Type B pancreatic cell (in vitro differentiated cells): ENCODE results near the gene MYOF. TPM values are rescaled to one million over a fixed set of nuclear protein-coding genes. Genes with fewer than 3 reads are reported as not detected.

Experiments
- DNase-seq: peaks from one replicate; pipeline ENCODE4 v3.0.0; 2021; ENCODE audit warnings: mixed read lengths; ENCODE audit not compliant: unreplicated experiment; ENCODE audit errors: extremely low spot score
- H3K27ac Mint-ChIP-seq: 2 replicates; pipeline ENCODE4 v1.8.0; 2021; ENCODE audit warnings: mild to moderate bottlenecking, mixed read lengths
- H3K27me3 Mint-ChIP-seq: 2 replicates; pipeline ENCODE4 v1.8.0; 2021; ENCODE audit warnings: mixed read lengths
- H3K36me3 Mint-ChIP-seq: 2 replicates; pipeline ENCODE4 v1.8.0; 2021; ENCODE audit warnings: mixed read lengths
- H3K4me1 Mint-ChIP-seq: one replicate; pipeline ENCODE4 v1.8.0; 2021; ENCODE audit warnings: mixed read lengths; ENCODE audit not compliant: unreplicated experiment
- H3K4me3 Mint-ChIP-seq: 2 replicates; pipeline ENCODE4 v1.8.0; 2021; ENCODE audit warnings: mild to moderate bottlenecking, mixed read lengths
- H3K9me3 Mint-ChIP-seq: 2 replicates; pipeline ENCODE4 v1.8.0; 2021; ENCODE audit warnings: mixed read lengths
- total RNA-seq: library from RNA; stranded (reverse); gene quantifications from 2 replicates; pipeline ENCODE4 v1.2.1, GENCODE V29; 2021; ENCODE audit warnings: low replicate concordance
- TF ChIP-seq, protein P1 (sequence below): fragments of 200-600 bp; sonication (generic); conservative IDR thresholded peaks from 2 replicates; pipeline ENCODE4 v1.5.0; 2021; ENCODE audit warnings: antibody characterized with exemption, mild to moderate bottlenecking

Gene MYOF
- total RNA-seq, 1 donor from 2014 or later, result 49.4 TPM

DNA sequence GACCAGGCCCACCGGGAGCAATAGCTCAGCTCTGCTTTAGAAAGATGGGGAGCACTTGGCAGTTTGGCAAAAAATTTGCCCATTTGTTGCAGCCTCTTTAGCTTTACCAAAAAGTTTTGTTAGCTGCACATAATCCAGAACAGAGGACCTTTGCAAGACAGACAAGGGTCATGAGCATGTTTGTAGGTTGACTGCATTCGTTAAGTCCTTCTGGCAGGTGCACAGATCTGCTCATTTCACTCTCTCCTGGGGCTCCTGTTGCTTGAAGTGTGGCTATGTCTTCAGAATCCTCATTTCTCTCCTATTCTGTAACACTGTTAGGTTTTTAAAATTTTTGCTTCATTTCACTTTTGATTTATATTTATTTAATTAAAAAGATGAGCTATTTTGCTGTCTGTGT lies 96.8 kb downstream of the MYOF start:
- H3K36me3 Mint-ChIP-seq, result peaks cover 14% of the 10 kb centered on the region
- H3K4me3 Mint-ChIP-seq, result no peak overlapping the region
- no peaks in the 10 kb centered on the region for H3K27me3 Mint-ChIP-seq
- no peaks in the 10 kb centered on the region for H3K9me3 Mint-ChIP-seq
- peak; percentile 27 for DNase-seq
- H3K27ac Mint-ChIP-seq, result no peak overlapping the region
- TF ChIP-seq, protein P1, sequence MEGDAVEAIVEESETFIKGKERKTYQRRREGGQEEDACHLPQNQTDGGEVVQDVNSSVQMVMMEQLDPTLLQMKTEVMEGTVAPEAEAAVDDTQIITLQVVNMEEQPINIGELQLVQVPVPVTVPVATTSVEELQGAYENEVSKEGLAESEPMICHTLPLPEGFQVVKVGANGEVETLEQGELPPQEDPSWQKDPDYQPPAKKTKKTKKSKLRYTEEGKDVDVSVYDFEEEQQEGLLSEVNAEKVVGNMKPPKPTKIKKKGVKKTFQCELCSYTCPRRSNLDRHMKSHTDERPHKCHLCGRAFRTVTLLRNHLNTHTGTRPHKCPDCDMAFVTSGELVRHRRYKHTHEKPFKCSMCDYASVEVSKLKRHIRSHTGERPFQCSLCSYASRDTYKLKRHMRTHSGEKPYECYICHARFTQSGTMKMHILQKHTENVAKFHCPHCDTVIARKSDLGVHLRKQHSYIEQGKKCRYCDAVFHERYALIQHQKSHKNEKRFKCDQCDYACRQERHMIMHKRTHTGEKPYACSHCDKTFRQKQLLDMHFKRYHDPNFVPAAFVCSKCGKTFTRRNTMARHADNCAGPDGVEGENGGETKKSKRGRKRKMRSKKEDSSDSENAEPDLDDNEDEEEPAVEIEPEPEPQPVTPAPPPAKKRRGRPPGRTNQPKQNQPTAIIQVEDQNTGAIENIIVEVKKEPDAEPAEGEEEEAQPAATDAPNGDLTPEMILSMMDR, result no peak
- peaks cover 4% of the 10 kb centered on the region for H3K4me1 Mint-ChIP-seq

DNA sequence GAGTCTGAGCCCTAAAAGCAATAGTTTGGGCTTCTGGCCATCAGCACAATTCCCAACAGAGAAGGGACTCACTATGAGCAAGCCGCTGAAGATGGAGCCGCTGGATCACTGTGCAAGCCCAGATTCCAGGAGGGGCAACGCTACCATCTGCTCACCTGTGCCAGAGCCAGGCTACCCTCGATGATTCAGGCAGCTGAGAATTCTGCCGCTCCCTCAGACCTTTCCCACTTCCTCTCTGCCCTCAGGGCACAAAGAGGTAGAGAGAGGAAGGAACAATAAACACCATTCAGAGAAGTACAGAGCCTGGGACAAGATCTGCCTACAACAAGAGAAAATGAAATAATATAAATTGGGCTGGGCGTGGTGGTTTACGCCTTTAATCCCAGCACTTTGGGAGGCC lies 98.1 kb downstream of the MYOF start:
- H3K27ac Mint-ChIP-seq, result no peak overlapping the region
- peaks cover 14% of the 10 kb centered on the region for H3K36me3 Mint-ChIP-seq
- TF ChIP-seq, protein P1, result no peak
- H3K9me3 Mint-ChIP-seq, result no peaks in the 10 kb centered on the region
- peak; percentile 27 for DNase-seq
- peaks cover 4% of the 10 kb centered on the region for H3K4me1 Mint-ChIP-seq
- no peak overlapping the region for H3K4me3 Mint-ChIP-seq
- H3K27me3 Mint-ChIP-seq, result no peaks in the 10 kb centered on the region

DNA sequence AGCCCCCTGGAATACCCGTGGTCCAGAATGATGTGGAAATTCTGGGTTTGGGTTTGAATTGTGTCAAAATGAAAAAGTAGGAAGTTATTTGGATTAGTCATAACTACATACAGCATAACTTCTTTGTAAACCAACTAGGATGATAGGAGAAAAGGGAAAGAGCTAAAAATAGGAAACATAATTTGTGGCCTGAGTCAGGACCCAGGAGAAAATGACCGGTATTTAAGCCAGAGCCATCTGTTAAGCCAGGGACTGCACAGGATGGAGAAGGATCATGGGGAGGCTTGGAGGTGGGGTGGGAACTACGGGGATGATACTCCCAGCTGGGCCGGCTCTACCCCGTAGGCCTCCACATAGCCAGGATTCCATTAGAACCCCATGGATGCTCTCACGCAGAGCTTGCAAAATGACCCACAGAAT lies 98.6 kb downstream of the MYOF start:
- no peak overlapping the region for H3K4me3 Mint-ChIP-seq
- peaks cover 14% of the 10 kb centered on the region for H3K36me3 Mint-ChIP-seq
- no peaks in the 10 kb centered on the region for H3K9me3 Mint-ChIP-seq
- H3K27ac Mint-ChIP-seq, result no peak overlapping the region
- H3K4me1 Mint-ChIP-seq, result peaks cover 4% of the 10 kb centered on the region
- DNase-seq, result no peak
- TF ChIP-seq, protein P1, result no peak
- H3K27me3 Mint-ChIP-seq, result no peaks in the 10 kb centered on the region

DNA sequence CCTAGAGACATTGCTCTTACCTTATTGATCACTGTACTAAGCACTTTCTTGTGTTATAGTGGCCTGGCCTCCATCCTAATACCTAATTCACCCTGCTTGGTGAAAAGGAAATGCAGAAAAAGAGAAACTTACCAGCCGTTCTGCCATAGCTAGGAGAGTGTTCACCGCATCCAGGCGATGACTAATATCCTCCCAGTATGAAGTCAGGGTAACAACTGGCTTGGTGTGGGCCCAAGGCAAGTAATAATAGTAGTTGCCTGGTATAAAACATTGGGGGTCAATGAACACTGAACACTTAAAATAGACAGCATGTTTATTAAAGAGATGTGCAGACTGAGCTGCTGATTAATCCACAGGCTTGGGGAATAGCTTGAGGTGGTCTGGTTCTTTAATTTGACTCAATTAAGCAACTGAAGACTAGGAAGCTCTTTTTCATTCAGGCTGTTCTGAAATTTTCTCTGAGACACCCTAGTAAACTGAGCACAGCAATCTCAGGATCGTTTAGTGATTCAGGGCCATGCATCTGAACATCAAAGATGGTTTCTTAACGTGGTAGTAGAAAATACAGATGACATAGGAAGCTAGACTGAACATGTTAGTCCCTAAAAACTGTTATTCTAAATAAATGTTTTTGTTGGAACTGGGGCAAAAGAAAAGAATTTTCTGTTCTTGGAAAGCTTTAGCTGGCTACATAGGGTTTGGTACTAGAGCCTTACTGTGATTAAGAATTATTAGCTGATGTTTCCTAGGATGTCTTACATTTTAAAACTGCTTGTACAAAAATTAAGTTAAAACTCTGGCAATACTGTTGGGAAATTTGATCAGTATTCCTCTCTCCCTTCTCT lies 102.2 kb downstream of the MYOF start:
- H3K36me3 Mint-ChIP-seq, result peaks cover 9% of the 10 kb centered on the region

DNA sequence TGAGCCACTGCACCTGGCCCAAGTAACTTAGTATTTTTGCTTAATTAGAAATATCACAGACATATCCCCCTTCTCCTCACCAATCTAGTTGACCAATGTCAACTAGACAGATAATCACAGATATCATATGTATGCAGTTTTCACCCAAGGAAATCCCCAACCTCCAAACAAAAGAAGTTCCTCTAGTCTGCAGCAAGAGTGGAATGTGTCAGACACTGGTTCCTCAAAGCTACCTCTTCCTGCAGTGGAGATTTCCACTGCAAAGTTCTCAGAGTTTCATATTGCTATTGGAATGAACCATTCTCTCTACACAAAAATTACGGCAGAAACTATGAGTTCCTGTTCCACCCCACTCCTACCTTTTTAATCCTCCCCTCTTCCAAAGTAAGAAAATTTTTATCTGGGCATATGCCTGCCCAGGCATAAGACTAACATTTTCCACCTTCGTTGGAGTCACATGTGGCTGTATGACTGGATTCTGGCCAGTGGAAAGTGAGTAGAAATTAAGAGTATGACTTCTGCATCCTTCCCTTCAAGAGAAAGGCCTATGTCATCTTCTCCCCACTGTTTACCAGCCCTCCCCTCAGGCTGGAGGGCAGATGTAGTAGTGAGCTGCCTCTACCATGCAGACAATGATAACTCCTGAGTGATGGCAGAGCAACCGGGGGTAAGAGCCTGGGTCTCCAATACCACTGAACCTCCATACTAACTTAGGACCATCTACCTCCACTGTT lies 103.0 kb downstream of the MYOF start:
- DNase-seq, result no peak
- Mint-ChIP-seq H3K27ac (no peak overlapping the region), H3K36me3 (peaks cover 4% of the 10 kb centered on the region)

More for the DNA sequence above, 102.2 kb downstream of the MYOF start:
- no peak overlapping the region for H3K4me3 Mint-ChIP-seq
- H3K9me3 Mint-ChIP-seq, result no peaks in the 10 kb centered on the region
- peaks cover 13% of the 10 kb centered on the region for H3K4me1 Mint-ChIP-seq
- H3K27me3 Mint-ChIP-seq, result no peaks in the 10 kb centered on the region
- DNase-seq, result no peak
- TF ChIP-seq, protein P1, result no peak
- H3K27ac Mint-ChIP-seq, result no peak overlapping the region

More for the DNA sequence above, 103.0 kb downstream of the MYOF start:
- H3K9me3 Mint-ChIP-seq, result no peaks in the 10 kb centered on the region
- peaks cover 13% of the 10 kb centered on the region for H3K4me1 Mint-ChIP-seq
- no peak overlapping the region for H3K4me3 Mint-ChIP-seq
- no peaks in the 10 kb centered on the region for H3K27me3 Mint-ChIP-seq
- TF ChIP-seq, protein P1, result no peak
